Activated CD8-positive, alpha-beta T cell treated with anti-CD3 and anti-CD28 coated beads for 36 hours (primary cell): ENCODE data around the gene SORL1-AS1.

ENCODE experiments used
- ATAC-seq: fragments of 200-7000 bp; cut with Tn5 transposase; one replicate; pipeline ENCODE4 v1.10.0; 2021; ENCODE audit warnings: mild to moderate bottlenecking, moderate library complexity
- CTCF ChIA-PET: fragments of 350-600 bp; sonication (Branson Sonifier 250); formaldehyde crosslinking; loops from one replicate; lab custom pipeline; 2021; ENCODE audit warnings: antibody characterized with exemption; lab: Charles Lee
- POLR2A ChIA-PET: fragments of 350-600 bp; sonication (Branson Sonifier 250); formaldehyde crosslinking; loops from one replicate; lab custom pipeline; 2021; ENCODE audit warnings: antibody characterized with exemption; lab: Charles Lee
- DNase-seq: peaks from one replicate; pipeline ENCODE4 v3.0.0-alpha.2; 2020
- H3K27ac Mint-ChIP-seq: one replicate; pipeline ENCODE4 v1.8.0; 2021; ENCODE audit warnings: mild to moderate bottlenecking, mixed read lengths
- H3K27me3 Mint-ChIP-seq: one replicate; pipeline ENCODE4 v1.8.0; 2021; ENCODE audit warnings: mixed read lengths
- H3K36me3 Mint-ChIP-seq: one replicate; pipeline ENCODE4 v1.8.0; 2021; ENCODE audit warnings: low read depth, mixed read lengths
- H3K4me1 Mint-ChIP-seq: one replicate; pipeline ENCODE4 v1.8.0; 2021; ENCODE audit warnings: low read depth, mixed read lengths
- H3K4me3 Mint-ChIP-seq: one replicate; pipeline ENCODE4 v1.8.0; 2021; ENCODE audit warnings: mild to moderate bottlenecking, moderate library complexity, mixed read lengths
- H3K9me3 Mint-ChIP-seq: one replicate; pipeline ENCODE4 v1.8.0; 2021; ENCODE audit warnings: mixed read lengths
- intact Hi-C: fragments of 100-400 bp; cut with micrococcal nuclease; formaldehyde crosslinking; loops from one replicate; pipeline ENCODE4 v1.10.0; 2022
- TF ChIP-seq, protein P1 (sequence below): fragments of 200-600 bp; IDR thresholded peaks from one replicate; pipeline ENCODE4 v1.8.0; 2022; ENCODE audit warnings: antibody characterized with exemption, mild to moderate bottlenecking

SORL1-AS1 gene

DNA sequence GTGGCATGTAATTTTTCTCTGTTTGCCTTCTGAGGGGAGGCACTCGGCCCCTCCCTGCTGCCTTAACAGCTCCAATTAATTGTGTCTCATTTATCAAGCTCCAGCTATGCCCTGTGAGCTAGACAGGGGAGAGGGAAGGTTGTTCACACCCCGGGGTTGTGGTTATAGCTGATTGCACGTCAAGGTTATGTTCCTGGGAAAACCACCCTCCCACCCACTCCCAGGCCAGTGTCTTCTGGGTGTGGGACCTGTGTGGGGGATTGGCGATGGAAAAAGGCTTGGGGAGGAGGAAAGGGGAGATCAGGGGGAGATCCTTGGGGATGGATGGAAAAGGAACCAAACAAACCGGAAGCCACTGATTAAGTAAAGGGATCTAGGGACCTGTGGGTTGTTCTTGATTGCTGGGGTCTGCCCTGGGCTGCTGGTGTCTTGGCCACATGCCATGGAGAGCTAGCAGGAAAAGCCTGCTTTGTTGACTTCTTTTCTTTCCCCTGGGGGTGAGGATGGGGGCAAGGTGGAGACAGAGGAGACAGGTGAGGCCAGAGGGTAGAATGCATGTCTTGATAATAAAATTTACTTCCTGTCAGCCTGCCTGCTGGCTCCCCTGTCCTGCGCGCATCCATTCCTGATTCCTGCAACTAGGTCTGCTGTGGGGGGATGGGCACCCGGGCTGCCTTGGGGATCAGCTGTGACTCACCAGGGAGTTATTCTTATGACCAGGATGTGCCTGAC lies 13.5 kb upstream of the SORL1-AS1 start:
- TF ChIP-seq, protein P1, sequence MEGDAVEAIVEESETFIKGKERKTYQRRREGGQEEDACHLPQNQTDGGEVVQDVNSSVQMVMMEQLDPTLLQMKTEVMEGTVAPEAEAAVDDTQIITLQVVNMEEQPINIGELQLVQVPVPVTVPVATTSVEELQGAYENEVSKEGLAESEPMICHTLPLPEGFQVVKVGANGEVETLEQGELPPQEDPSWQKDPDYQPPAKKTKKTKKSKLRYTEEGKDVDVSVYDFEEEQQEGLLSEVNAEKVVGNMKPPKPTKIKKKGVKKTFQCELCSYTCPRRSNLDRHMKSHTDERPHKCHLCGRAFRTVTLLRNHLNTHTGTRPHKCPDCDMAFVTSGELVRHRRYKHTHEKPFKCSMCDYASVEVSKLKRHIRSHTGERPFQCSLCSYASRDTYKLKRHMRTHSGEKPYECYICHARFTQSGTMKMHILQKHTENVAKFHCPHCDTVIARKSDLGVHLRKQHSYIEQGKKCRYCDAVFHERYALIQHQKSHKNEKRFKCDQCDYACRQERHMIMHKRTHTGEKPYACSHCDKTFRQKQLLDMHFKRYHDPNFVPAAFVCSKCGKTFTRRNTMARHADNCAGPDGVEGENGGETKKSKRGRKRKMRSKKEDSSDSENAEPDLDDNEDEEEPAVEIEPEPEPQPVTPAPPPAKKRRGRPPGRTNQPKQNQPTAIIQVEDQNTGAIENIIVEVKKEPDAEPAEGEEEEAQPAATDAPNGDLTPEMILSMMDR = no peak
- POLR2A ChIA-PET = interaction anchor here (1.1 to 9.4 kb wide), 6 partner anchors 8 to 66 kb away, joined by 3 to 180 read pairs (median 5); partner anchors contain the start of genes SORL1 and SORL1-AS1
- H3K4me3 Mint-ChIP-seq = peak overlapping the region; percentile 62
- ATAC-seq = peak; percentile 17
- no peaks in the 10 kb centered on the region for H3K27me3 Mint-ChIP-seq
- DNase-seq = peak; percentile 77
- CTCF ChIA-PET = interaction anchor here (0.7 to 8.1 kb wide), 8 partner anchors 9 to 144 kb away, joined by 3 to 78 read pairs (median 4); partner anchors contain the start of genes SORL1 and SORL1-AS1
- intact Hi-C loops = loop anchor here (10.0 kb wide), 2 partner anchors 69 to 99 kb away; no protein-coding TSS in a partner anchor
- H3K9me3 Mint-ChIP-seq = no peaks in the 10 kb centered on the region
- H3K4me1 Mint-ChIP-seq = peaks cover 92% of the 10 kb centered on the region
- H3K27ac Mint-ChIP-seq = peak overlapping the region; percentile 98
- H3K36me3 Mint-ChIP-seq = peaks cover 33% of the 10 kb centered on the region

DNA sequence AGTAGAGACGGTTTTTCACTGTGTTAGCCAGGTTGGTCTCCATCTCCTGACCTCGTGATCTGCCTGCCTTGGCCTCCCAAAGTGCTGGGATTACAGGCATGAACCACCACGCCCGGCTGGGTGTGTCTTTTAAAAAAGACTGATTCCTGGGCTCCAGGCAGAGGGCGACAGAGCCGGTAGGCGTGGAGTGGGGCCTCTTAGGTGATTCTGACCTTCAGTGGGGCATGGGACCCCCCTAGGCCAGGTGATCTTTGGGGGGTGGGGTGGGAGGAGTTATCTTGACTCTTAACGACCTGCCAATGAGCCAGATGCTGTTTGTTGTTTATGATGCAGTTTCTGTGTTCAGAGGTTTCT lies 12.9 kb upstream of the SORL1-AS1 start:
- intact Hi-C loops = loop anchor here (2.0 to 10.0 kb wide), 4 partner anchors 15 to 99 kb away; no protein-coding TSS in a partner anchor
- ATAC-seq = no peak
- H3K4me1 Mint-ChIP-seq = peaks cover 94% of the 10 kb centered on the region
- ChIA-PET CTCF (interaction anchor here (0.9 to 8.1 kb wide), 8 partner anchors 9 to 126 kb away, joined by 3 to 78 read pairs (median 4); partner anchors contain the start of genes SORL1 and SORL1-AS1), POLR2A (interaction anchor here (0.9 to 9.4 kb wide), 4 partner anchors 12 to 173 kb away, joined by 4 to 180 read pairs (median 5); partner anchors contain the start of genes SC5D, SORL1 and SORL1-AS1)
- no peak for DNase-seq
- H3K36me3 Mint-ChIP-seq = peaks cover 27% of the 10 kb centered on the region
- H3K27ac Mint-ChIP-seq = peak overlapping the region; percentile 98
- TF ChIP-seq, protein P1 = no peak
- H3K27me3 Mint-ChIP-seq = no peaks in the 10 kb centered on the region
- H3K9me3 Mint-ChIP-seq = no peaks in the 10 kb centered on the region
- peak overlapping the region; percentile 62 for H3K4me3 Mint-ChIP-seq

DNA sequence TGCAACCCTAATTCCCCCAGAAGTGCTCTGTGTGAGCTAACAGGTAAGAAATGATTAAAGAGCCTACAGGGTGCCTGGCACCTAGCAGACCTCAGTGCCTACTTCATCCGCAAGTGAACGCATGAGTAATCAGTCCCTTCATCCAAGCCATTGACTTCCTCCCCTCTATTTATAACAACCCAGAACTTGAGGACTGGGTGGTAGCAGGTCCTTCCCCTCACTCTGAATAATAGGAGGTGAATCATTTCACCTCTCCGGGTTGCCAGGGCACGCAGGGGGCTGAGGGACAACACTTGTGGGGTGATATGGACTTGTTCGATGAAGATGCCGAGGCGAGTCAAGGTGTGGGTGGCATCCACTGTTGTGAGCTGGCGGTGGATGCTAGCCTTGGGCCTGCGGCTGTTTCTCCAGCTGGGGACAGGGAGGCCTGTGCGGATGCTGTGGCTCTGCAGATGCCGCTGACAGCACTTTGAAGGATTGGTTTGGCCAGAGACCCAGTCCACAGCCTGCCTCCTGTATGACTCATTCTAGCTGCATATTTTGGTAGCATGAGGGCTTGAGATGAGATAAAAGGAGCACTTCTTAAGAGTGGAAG lies 11.7 kb upstream of the SORL1-AS1 start:
- H3K9me3 Mint-ChIP-seq = no peaks in the 10 kb centered on the region
- H3K27me3 Mint-ChIP-seq = no peaks in the 10 kb centered on the region
- DNase-seq = peak; percentile 96
- peak; percentile 77 for ATAC-seq
- TF ChIP-seq, protein P1 = no peak
- peak overlapping the region; percentile 98 for H3K27ac Mint-ChIP-seq
- H3K36me3 Mint-ChIP-seq = peaks cover 19% of the 10 kb centered on the region
- CTCF ChIA-PET = interaction anchor here (0.6 to 8.1 kb wide), 5 partner anchors 14 to 1388 kb away, joined by 3 to 78 read pairs (median 4); partner anchors contain the start of genes SORL1 and SORL1-AS1
- peaks cover 95% of the 10 kb centered on the region for H3K4me1 Mint-ChIP-seq
- intact Hi-C loops = loop anchor here (2.0 to 10.0 kb wide), 5 partner anchors 14 to 100 kb away; no protein-coding TSS in a partner anchor
- POLR2A ChIA-PET = interaction anchor here (0.7 to 9.4 kb wide), 7 partner anchors 11 to 172 kb away, joined by 3 to 180 read pairs (median 5); partner anchors contain the start of genes SC5D, SORL1 and SORL1-AS1
- peak overlapping the region; percentile 62 for H3K4me3 Mint-ChIP-seq

DNA sequence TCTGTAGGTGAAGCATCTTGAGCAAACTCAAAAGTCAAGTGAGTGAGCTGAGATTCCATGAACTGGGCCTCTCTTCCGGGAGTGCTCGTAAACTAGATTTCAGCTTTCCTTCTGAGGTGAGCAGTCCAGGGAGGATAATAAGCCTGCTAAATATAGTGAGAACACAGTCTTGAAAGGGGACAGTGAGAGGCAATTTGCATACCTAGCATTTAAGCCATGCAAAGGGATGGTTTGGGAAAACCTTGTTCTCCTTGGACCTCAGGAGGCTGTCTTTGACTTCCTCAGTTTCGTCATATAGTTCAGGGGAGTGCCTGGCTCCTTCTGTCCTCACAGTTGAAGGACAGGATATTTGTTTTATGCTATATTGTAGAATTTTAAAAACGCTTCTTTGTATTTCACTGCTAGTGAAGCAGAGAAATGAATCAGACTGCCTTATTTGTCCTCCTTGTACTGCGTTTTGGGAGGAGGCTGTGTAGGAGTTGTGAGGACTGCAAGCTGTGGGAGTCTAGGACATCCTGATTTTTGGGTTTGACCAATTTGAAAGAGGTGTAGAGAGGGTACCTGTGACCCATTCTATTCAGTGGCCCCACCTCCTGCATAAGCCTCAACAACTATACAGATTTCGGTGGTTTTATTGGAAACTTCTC lies 11.0 kb upstream of the SORL1-AS1 start:
- Mint-ChIP-seq H3K4me3 (peak overlapping the region; percentile 62), H3K9me3 (no peaks in the 10 kb centered on the region), H3K27ac (peak overlapping the region; percentile 98), H3K27me3 (no peaks in the 10 kb centered on the region), H3K36me3 (peaks cover 17% of the 10 kb centered on the region), H3K4me1 (peaks cover 95% of the 10 kb centered on the region)
- intact Hi-C loops = loop anchor here (2.0 to 10.0 kb wide), 5 partner anchors 13 to 101 kb away; no protein-coding TSS in a partner anchor
- CTCF ChIA-PET = interaction anchor here (0.6 to 8.1 kb wide), 3 partner anchors 13 to 1389 kb away, joined by 3 to 78 read pairs (median 3); partner anchors contain the start of genes SORL1 and SORL1-AS1
- TF ChIP-seq, protein P1 = no peak
- ATAC-seq (no peak), DNase-seq (no peak)
- POLR2A ChIA-PET = interaction anchor here (0.7 to 9.4 kb wide), 5 partner anchors 11 to 53 kb away, joined by 3 to 180 read pairs (median 5); partner anchors contain the start of genes SORL1 and SORL1-AS1
